Astrocyte (in vitro differentiated cells and primary cell): ENCODE measurements around the gene RGS14.

Experiments
- EZH2 ChIP-seq: IDR thresholded peaks from 2 replicates; pipeline ENCODE4 v1.6.1; 2012; ENCODE audit warnings: mild to moderate bottlenecking, low read length, inconsistent platforms; ENCODE audit not compliant: insufficient read depth
- TF ChIP-seq, protein P1 (sequence below): IDR thresholded peaks from 2 replicates; pipeline ENCODE4 v1.5.1; 2011; ENCODE audit warnings: low read depth, mild to moderate bottlenecking, inconsistent platforms, low read length, moderate library complexity; ENCODE audit not compliant: insufficient read depth

- TF ChIP-seq, protein P1, sequence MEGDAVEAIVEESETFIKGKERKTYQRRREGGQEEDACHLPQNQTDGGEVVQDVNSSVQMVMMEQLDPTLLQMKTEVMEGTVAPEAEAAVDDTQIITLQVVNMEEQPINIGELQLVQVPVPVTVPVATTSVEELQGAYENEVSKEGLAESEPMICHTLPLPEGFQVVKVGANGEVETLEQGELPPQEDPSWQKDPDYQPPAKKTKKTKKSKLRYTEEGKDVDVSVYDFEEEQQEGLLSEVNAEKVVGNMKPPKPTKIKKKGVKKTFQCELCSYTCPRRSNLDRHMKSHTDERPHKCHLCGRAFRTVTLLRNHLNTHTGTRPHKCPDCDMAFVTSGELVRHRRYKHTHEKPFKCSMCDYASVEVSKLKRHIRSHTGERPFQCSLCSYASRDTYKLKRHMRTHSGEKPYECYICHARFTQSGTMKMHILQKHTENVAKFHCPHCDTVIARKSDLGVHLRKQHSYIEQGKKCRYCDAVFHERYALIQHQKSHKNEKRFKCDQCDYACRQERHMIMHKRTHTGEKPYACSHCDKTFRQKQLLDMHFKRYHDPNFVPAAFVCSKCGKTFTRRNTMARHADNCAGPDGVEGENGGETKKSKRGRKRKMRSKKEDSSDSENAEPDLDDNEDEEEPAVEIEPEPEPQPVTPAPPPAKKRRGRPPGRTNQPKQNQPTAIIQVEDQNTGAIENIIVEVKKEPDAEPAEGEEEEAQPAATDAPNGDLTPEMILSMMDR = no peak
- TF ChIP-seq EZH2 = no peak
These were observed 28.0 kb downstream of the RGS14 start for GRCh38 chr5:177385720-177386119.
